K562 (cell line): ENCODE measurements around the gene BIRC7. TPM values are rescaled to one million over a fixed set of nuclear protein-coding genes. Genes with fewer than 3 reads are reported as not detected.

Source experiments
- BRF1 ChIP-seq: IDR thresholded peaks from 3 replicates; pipeline ENCODE4 v1.6.1; 2011; ENCODE audit warnings: borderline replicate concordance, mild to moderate bottlenecking; ENCODE audit not compliant: insufficient read length; ENCODE audit errors: extremely low read depth
- CBFA2T3 ChIP-seq: fragments of 450-650 bp; IDR thresholded peaks from 2 replicates; pipeline ENCODE4 v1.6.1; 2017
- CTCF ChIP-seq, 3 experiments: IDR thresholded peaks in 2 of 3; conservative IDR thresholded peaks in 1 of 3; 2 replicates each; pipeline ENCODE4 v1.5.1; 2011 to 2012; ENCODE audit warnings: low read length in 3 of 3, mild to moderate bottlenecking in 3 of 3, control low read depth in 2 of 3, improper control_type of control experiment in 1 of 3, inconsistent platforms in 1 of 3, low read depth in 1 of 3, mixed read lengths in 1 of 3, moderate library complexity in 1 of 3; ENCODE audit not compliant: insufficient read depth in 2 of 3
- GTF2B ChIP-seq: IDR thresholded peaks from 2 replicates; pipeline ENCODE4 v1.6.1; 2011; ENCODE audit not compliant: insufficient read length; ENCODE audit errors: extremely low read depth
- HMGN3 ChIP-seq: IDR thresholded peaks from 2 replicates; pipeline ENCODE4 v1.6.1; 2011; ENCODE audit warnings: borderline replicate concordance, low read depth, mild to moderate bottlenecking, mixed read lengths, low read length; ENCODE audit not compliant: insufficient read length; ENCODE audit errors: extremely low read depth
- MCM2 ChIP-seq: fragments of 450-650 bp; IDR thresholded peaks from 2 replicates; pipeline ENCODE4 v1.6.1; 2017; ENCODE audit warnings: low read depth, mild to moderate bottlenecking
- MED1 ChIP-seq: sonication (generic); formaldehyde crosslinking; IDR thresholded peaks from 2 replicates; pipeline ENCODE4 v1.8.1; 2023; ENCODE audit warnings: missing genetic modification reagents, borderline replicate concordance
- NCOA2 ChIP-seq, 2 experiments: fragments of 450-650 bp; IDR thresholded peaks; 2 replicates each; pipeline ENCODE4 v1.6.1; 2018; ENCODE audit warnings: mild to moderate bottlenecking in 2 of 2, moderate library complexity in 1 of 2; ENCODE audit not compliant: partially characterized antibody in 2 of 2
- NCOA4 ChIP-seq: fragments of 450-650 bp; IDR thresholded peaks from 2 replicates; pipeline ENCODE4 v1.6.1; 2018; ENCODE audit warnings: mild to moderate bottlenecking; ENCODE audit not compliant: partially characterized antibody
- NFXL1 ChIP-seq: fragments of 450-650 bp; formaldehyde crosslinking; IDR thresholded peaks from 2 replicates; pipeline ENCODE4 v1.4.0; 2021; ENCODE audit warnings: mild to moderate bottlenecking
- POLR2A ChIP-seq: fragments of 450-650 bp; conservative IDR thresholded peaks from 2 replicates; pipeline ENCODE4 v1.6.1; 2016
- POLR2AphosphoS5 ChIP-seq: IDR thresholded peaks from 2 replicates; pipeline ENCODE4 v1.6.1; 2011; ENCODE audit warnings: mild to moderate bottlenecking, low read depth, low read length, moderate library complexity; ENCODE audit not compliant: control insufficient read depth, insufficient read depth
- PTBP1 ChIP-seq: fragments of 200-400 bp; formaldehyde crosslinking; IDR thresholded peaks from 2 replicates; pipeline ENCODE4 v1.6.1; 2017; ENCODE audit warnings: low read depth, low read length
- RBM15 ChIP-seq: fragments of 200-400 bp; formaldehyde crosslinking; IDR thresholded peaks from 2 replicates; pipeline ENCODE4 v1.6.1; 2018; ENCODE audit warnings: mild to moderate bottlenecking, low read length, moderate library complexity; ENCODE audit not compliant: insufficient read depth
- SOX6 ChIP-seq: fragments of 450-650 bp; IDR thresholded peaks from 2 replicates; pipeline ENCODE4 v1.6.1; 2014; ENCODE audit warnings: mild to moderate bottlenecking
- SPI1 ChIP-seq: IDR thresholded peaks from 2 replicates; pipeline ENCODE4 v1.6.1; 2011; ENCODE audit warnings: low read depth, low read length, control low read depth, borderline replicate concordance
- SRSF9 ChIP-seq: fragments of 200-400 bp; formaldehyde crosslinking; IDR thresholded peaks from 2 replicates; pipeline ENCODE4 v1.6.1; 2017; ENCODE audit warnings: low read depth, low read length, borderline replicate concordance
- STAG1 ChIP-seq: sonication (generic); formaldehyde crosslinking; IDR thresholded peaks from 2 replicates; pipeline ENCODE4 v1.5.0; 2020; ENCODE audit warnings: missing genetic modification reagents, borderline replicate concordance
- TCFL5 ChIP-seq: fragments of 250-450 bp; sonication (Bioruptor Pico); conservative IDR thresholded peaks from 2 replicates; pipeline ENCODE4 v1.6.1; 2021; ENCODE audit warnings: mild to moderate bottlenecking, moderate library complexity, matching md5 sums
- TOE1 ChIP-seq, 2 experiments: fragments of 450-650 bp in 1 of 2; sonication (generic) in 1 of 2; formaldehyde crosslinking in 1 of 2; IDR thresholded peaks; 2 replicates each; pipeline versions ENCODE4 v1.7.1 to v1.8.0; 2016 to 2022; ENCODE audit warnings: borderline replicate concordance in 2 of 2, mild to moderate bottlenecking in 2 of 2, antibody characterized with exemption in 1 of 2, inconsistent platforms in 1 of 2, low read depth in 1 of 2, missing genetic modification reagents in 1 of 2, moderate library complexity in 1 of 2
- ZFP1 ChIP-seq: fragments of 450-650 bp; formaldehyde crosslinking; IDR thresholded peaks from 2 replicates; pipeline ENCODE4 v1.4.0; 2020; ENCODE audit warnings: mild to moderate bottlenecking, mixed read lengths
- ZKSCAN3 ChIP-seq: fragments of 250-450 bp; sonication (Bioruptor Pico); IDR thresholded peaks from 2 replicates; pipeline ENCODE4 v1.4.0; 2020
- ZNF263 ChIP-seq: sonication (generic); formaldehyde crosslinking; IDR thresholded peaks from 2 replicates; pipeline ENCODE4 v1.8.0; 2022; ENCODE audit warnings: mild to moderate bottlenecking, missing genetic modification reagents, borderline replicate concordance
- ZNF512 ChIP-seq: IDR thresholded peaks from 2 replicates; pipeline ENCODE4 v1.6.1; 2016; ENCODE audit warnings: missing genetic modification characterization, missing compliant biosample characterization
- ZNF583 ChIP-seq: fragments of 250-450 bp; sonication (Bioruptor Pico); IDR thresholded peaks from 2 replicates; pipeline ENCODE4 v1.4.0; 2020
- ZNF644 ChIP-seq: fragments of 200-800 bp; sonication (Bioruptor generic); IDR thresholded peaks from 2 replicates; pipeline ENCODE4 v1.6.1; 2016; ENCODE audit warnings: low read depth, missing genetic modification characterization, missing compliant biosample characterization
- ZNF75A ChIP-seq: fragments of 450-650 bp; formaldehyde crosslinking; IDR thresholded peaks from 2 replicates; pipeline ENCODE4 v1.4.0; 2020; ENCODE audit warnings: mild to moderate bottlenecking
- polyA plus RNA-seq, 8 experiments: library from polyadenylated mRNA; depleted of rRNA in 4 of 8; stranded (reverse) in 5 of 8; unstranded in 3 of 8; fragments of >200 nt; fragmentation: Nextera tagmentation in 2 of 8; fragmentation: Illumina TruSeq in 1 of 8; extraction: Ambion mirVana in 2 of 8; extraction: Trizol in 1 of 8; gene quantifications; 2 replicates each; pipeline versions ENCODE4 v1.2.1 to v1.2.3, GENCODE V29; 2011 to 2014; ENCODE audit warnings: inconsistent platforms in 1 of 8, missing spikeins in 1 of 8
- total RNA-seq, 7 experiments: library from RNA; depleted of rRNA in 6 of 7; stranded (reverse); fragments of >200 nt in 6 of 7; fragmentation: Illumina TruSeq in 2 of 7; extraction: Trizol in 2 of 7; gene quantifications; 2 replicates each; pipeline versions ENCODE4 v1.2.1 to v1.2.3, GENCODE V29; 2011 to 2021; ENCODE audit warnings: low replicate concordance in 1 of 7

The BIRC7 gene
- total and polyA plus RNA-seq, 9 of the 15 experiments (the other 6 are each of a cell fraction or from before 2014, with no cell fraction given), result 0.14 to 0.19 (median 0.16) TPM; not detected in 5

- no peak for TF ChIP-seq GTF2B
- no peak for TF ChIP-seq POLR2A
- TF ChIP-seq ZNF75A (CRISPR knock-in tag), result no peak
- TF ChIP-seq MCM2, result no peak
- no peak for TF ChIP-seq PTBP1
- TF ChIP-seq ZNF583 (CRISPR knock-in tag), result peak; percentile 99
- peak; percentile 91 for TF ChIP-seq TCFL5
- peak; percentile 90 for TF ChIP-seq ZNF644 (tag)
- no peak for TF ChIP-seq BRF1
- TF ChIP-seq ZNF512 (tag), result no peak
- TF ChIP-seq CTCF (IDR thresholded peaks at IDR 0.05 in 2 of 3, conservative IDR thresholded peaks at IDR 0.05 in 1 of 3; ENCODE audit: insufficient read depth in 2 of 3, low read depth in 1 of 3, low read length in 3 of 3), result no peak
- TF ChIP-seq NCOA4, result no peak
- no peak for TF ChIP-seq TOE1 (IDR thresholded peaks at IDR 0.05; ENCODE audit: borderline replicate concordance)
- TF ChIP-seq TOE1 (CRISPR knock-in tag; IDR thresholded peaks at IDR 0.05; ENCODE audit: borderline replicate concordance, low read depth), result no peak
- TF ChIP-seq SRSF9, result no peak
- no peak for TF ChIP-seq STAG1
- no peak for TF ChIP-seq POLR2AphosphoS5
- TF ChIP-seq SOX6, result no peak
- TF ChIP-seq ZKSCAN3, result 0 out of 2 replicates have a peak, but pooled peaks have one; percentile 54
- TF ChIP-seq MED1 (CRISPR knock-in tag), result no peak
- TF ChIP-seq ZFP1 (CRISPR knock-in tag), result no peak
- TF ChIP-seq NCOA2 (IDR thresholded peaks at IDR 0.05; ENCODE audit: partially characterized antibody in 2 of 2), result no peak
- TF ChIP-seq ZNF263 (CRISPR knock-in tag), result no peak
- no peak for TF ChIP-seq CBFA2T3
- TF ChIP-seq HMGN3, result no peak
- TF ChIP-seq RBM15, result no peak
- no peak for TF ChIP-seq SPI1
- TF ChIP-seq NFXL1 (CRISPR knock-in tag), result peak; percentile 72
These were observed 28.3 kb downstream of the BIRC7 start (continued) for GRCh38 chr20:63264000-63264399.
